HG03432 (cell line): ENCODE data around the gene MAMLD1.

Experiments
- ATAC-seq: cut with Tn5 transposase; IDR thresholded peaks from one replicate; pipeline ENCODE4 v1.9.1; 2021; ENCODE audit warnings: mild to moderate bottlenecking, moderate library complexity; ENCODE audit not compliant: unreplicated experiment

The MAMLD1 gene

DNA sequence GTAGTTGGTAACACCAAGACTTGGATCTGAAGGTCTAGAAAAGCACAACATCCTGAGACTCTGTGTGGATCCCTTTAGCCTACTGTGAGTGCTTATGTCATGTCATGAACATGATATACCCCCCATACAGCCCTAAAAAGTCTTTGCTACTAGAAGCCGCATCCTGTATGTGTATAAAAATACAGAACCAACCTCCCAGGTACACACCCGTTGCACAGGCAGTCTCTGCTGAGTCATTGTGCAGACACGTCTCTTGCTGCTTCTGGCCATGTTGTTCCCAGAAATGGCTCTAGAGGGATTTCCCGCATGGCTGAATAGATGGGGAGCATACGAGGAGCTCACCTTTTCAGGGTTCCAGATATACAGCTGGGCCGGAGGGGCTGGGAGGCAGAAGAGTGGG is 93.3 kb downstream of the MAMLD1 start:
- no peak for ATAC-seq

DNA sequence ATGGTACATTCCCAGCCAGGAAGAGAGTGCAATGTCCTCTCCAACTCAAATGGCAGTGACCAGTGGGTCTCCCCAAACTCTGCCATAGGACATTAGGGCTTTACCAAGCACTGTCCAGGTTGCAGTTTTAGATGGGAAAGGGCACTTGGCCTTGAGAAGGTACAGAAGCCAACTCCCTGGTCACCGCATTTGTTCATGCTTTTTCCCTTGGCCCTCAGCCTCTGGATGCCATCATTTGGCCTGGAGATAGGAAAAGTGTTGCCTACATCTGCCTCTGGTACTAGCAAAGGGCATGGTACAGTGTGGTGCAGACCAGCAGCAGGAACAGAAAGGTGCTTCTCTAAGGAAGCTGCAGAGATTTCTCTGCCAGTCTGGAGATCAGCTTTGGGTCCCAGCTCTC is 93.8 kb downstream of the MAMLD1 start:
- ATAC-seq = no peak

DNA sequence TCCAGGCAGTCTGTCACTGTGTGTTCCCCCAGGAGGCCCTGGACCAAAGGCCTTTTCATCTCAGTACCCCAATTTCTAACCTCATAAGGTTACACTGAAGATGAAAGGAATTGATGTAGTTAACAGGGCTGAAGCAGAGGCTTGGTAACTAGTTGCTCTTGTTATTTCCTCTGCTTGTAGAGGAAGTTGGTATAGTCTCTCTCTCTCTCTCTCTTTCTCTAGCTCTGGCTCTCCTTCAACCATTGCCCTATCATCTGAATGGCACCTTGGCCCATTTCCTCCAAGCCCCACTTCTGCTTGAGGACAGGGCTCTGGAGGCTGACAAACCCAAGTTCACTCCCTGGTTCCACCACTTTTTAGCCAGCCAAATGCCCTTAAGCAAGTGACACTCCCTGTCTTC is 96.1 kb downstream of the MAMLD1 start:
- ATAC-seq = no peak

DNA sequence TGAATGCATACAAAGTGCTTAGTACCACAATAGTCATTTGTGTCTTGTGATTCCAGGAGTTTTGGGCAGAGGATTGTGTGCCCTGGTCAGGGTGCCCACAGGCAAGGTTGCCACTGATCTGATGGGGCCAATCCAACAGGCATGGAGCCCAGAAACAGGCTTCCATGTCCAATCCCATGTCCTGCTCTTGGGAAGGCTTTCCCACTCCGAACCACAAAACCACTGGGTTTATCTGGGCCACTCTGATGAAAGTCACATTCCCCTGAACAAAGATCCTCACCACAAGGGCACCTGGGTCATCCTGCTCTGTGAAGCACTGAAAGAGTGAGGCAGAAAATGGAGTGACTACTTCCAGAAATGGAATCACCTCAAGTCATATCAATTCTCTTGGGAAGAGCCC is 96.9 kb downstream of the MAMLD1 start:
- ATAC-seq = no peak

DNA sequence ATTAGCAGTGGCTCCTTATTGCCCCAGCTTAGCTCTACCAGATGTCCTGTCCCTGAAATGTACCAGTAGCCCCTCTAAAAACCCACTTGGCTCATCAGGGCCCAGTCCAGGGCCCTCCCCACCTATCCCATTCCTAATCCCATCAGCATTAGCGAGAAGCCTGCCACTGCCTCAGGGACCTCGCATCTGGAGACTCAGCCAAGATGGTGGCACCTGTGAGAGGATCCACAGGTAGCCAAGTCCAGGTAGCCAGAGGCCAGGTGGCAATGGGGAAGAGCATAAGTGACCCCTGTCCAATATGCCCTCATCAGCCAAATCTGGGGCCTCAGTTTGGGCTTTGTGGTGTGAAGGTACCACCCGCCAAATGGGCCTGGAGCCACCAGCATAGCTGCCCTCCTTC is 97.7 kb downstream of the MAMLD1 start:
- no peak for ATAC-seq

DNA sequence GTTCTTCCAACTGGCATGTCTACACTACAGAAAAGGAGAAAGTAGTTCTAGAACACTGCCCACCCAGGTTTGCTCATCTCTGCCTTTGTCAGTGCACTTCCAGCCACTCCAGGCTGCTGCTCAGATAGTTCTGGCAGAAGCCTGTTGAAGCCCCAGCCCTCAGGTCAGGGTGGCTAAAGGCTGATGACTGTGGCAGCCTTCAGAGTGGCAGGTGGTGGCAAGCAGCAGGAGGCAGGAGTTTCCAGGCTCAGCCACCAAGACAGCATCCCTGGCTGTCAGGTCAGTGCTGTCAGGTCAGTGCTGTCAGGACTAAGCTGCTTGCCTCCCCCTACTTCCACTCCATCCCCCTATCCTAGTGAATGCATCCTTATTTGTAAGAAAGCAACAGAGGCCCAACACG is 100.4 kb downstream of the MAMLD1 start:
- ATAC-seq = no peak

DNA sequence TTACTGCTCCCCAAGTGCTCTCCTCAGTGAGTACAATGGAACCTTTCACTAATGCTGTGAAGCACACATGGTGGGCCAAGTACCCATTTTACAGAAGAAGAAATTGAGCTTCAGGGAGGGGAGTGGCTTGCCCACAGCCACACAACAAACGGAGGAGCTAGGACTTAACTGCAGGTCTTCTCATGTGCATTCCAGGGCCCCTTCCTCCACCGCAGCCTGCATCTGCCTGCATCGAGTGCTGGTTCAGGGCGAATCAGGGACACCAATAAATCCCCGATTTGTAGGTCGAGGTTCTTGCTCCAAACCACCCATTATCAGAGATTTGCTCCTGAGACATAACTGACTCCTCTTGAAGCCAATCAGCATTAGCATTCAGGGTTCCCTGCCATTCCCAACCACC is 100.9 kb downstream of the MAMLD1 start:
- ATAC-seq = no peak

DNA sequence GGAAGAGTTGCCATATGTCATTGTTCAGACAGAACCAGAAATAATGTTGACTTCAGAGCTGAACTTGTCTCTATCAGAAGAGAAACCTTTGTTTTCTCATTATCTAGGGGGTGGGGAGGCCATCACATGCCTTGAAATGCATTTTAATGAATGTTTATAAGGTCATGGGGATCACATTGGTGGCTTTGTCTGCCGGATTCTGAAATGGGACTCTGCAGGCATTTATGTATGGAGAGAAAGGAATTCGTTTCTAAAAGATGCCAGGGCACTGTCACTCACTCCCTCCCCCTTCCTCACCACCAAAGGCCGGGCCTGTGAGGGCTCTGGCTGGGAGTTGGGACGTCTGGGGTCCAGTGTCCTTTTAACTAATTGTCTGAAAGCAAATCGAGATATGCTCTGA is 102.2 kb downstream of the MAMLD1 start:
- no peak for ATAC-seq

DNA sequence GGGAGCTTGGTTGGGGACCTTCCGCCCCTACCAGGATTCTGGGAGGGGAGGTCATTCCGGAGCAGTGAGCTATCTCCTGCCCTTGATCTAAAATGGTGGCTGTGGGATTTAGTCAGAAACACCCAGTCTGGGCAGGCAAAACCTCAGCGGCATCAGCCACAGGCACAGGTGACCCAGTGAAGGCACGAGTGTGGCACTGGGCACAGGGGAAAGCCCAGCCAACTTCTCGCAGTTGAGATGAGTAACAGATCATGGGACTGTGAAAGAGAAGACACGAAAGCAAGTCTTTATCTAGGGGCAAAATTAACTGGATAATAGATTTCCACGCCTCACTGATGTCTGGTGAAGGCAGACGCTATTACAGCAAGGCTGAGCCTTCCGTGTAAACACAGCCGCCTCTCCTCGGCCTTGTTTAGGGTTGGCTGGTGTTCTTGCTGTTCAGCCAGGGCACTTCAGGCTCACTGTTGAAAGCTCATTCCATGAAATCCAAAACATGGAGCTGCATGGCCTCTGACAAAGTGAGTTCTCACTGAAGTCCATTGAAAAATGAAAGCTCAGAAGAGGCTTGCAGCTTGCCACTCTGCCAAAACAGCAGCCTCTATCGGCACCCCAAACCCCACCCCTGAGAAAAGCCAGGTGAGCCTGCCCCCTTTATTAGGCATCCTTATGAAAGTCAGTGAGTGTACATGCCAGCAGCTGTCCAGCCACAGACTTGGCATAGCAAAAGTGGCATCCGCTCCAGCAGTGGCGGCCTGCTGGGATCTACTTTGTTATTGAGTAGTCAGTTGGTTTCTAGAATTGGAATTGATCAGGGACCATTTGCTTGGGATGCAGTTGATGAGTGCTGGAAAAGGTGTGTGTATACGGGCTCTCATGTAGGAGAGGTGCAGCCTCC is 103.0 kb downstream of the MAMLD1 start:
- no peak for ATAC-seq

DNA sequence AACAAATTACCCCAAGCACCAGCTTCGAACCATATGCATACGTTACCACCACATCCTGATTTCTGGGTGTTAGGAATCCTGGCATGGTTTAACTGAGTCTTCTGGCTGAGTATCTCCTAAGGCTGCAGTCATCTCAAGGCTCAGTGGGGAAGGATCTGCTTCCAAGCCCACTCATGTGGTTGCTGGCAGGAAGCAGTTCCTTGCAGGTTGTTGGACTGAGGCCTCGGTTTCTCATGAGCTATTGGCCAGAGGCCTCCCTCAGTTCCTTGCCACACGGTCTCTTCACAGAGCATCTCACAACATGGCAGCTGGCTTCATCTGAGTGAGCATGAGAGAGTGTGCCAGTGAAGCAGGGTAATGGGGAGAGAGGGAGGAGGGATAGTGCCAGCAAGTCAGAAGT is 109.2 kb downstream of the MAMLD1 start:
- no peak for ATAC-seq

DNA sequence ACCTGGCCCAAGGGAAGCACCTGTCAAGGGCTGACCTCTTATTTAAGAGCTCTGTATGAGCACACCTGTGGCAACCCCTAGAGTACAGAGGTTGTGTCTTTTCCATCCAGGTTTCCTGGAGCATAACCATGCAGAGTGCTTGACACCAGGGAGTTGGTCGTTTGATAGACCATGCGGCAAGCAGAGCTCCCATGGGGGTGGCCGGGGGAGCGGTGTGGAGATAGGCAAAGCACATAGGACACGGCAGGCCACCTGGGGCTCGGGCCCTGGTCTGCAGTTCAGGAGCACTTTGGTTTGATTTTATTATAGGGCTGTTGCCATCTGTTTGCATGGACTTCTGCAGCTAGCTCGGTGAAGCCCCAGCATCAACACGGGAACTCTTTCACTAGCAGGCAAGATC is 110.3 kb downstream of the MAMLD1 start:
- no peak for ATAC-seq

DNA sequence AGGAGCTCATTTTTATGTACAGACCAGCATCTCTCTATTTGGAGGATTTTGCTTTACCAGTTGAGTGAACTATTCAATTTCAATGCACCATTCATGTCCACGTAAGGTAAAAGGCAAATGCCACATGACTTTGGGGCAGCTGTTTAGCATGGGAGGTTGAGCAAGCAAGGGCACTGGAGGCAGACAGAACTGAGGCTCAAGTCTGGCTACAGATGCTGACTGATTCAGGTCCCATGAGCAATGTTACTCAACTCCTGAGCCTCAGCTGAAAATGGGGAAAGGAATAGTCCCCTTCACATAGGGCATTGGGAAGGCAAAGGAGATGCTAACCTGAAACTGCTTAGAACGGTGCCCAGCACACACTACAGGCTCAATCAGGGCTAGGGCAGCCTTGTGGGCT is 112.3 kb downstream of the MAMLD1 start:
- ATAC-seq = no peak

DNA sequence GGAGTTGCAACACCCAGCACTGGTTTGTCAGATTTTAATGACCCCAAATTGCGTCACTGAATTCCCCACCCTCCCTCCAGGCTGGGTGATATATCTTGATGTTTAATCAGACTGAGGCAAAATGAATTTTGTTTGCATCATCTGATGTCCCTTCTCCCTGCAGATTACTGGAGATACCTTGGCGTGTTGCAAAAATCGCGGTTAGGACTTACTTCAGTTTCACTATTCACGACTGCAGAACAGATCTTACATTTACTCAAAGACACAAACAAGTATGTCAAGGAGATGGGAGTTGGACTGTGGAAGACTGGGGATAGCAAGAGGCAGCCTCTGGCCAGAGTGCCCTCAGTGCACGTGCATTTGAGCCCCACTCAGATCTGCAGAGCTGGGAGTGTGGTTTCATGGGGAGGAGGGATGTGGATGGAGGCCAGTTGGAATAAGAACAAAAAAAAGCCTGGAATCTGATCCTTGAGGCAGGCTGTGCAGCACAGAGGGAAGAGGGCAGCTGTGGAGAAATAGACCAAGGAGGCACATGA is 113.1 kb downstream of the MAMLD1 start:
- ATAC-seq = no peak

DNA sequence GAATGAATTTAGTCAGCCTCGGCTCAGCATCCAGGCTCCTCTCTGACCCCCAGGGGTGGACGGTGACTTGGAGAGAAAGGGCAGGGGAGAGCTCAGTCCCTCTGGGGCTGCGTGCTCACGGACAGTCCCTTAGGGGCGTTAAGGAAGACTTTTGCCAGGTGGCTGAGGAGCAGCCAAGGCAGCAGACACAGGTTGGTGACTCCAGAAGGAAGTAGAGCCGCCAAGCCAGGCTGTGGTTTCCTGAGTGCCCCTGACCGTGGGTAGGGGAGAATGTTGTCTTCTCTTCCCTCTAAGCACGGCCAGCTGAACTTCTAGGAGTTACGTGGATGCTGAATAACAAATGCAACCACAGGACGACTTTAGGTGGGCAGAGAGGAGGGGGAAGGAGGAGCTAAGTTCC is 114.3 kb downstream of the MAMLD1 start:
- ATAC-seq = no peak

DNA sequence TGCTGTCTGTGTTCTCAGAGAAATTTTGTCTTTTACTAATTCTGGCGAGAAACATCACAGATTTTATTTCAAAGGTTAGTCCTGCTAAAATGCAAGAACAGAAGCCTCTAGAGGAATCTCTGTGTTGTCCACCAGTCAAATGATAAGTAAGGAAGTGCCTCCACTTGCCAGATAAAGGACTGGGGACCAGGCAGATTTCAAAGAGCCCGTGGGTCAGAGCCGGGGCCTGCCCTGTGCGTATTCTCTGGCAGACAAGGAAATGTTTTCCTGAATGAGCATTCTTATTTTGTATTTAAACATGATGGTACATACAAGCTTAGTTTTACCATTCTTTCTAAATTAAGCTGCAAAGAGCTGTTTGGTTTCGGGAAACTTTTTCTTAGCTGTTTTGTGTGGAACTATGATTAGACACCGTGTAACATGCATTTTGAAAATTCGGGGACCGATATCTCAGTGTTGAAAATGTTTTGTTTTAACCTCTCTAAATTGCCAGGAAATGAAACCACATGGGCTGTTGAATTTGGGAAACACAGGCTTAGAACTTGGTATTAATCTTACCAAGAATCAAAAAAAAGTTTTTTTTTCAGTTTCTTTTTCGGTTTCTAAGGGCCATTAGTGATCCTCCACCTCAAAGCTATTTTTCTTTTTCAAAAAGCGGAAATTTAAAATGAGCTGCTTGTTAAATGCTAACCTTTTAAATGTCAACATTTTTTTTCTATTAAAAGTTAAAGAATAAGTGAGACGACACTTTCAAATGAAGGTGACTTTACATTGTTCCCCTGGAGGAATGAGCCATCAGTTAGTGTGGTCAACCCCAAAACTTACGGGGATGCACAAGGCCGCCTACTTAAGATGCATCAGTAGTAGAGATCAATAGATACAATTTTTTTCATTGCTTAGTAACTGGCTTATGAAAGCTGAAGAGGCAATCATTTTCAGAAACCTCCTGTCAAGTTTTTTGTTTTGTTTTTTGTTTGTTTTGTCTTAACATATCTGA is 115.7 kb downstream of the MAMLD1 start:
- ATAC-seq = peak; percentile 66

DNA sequence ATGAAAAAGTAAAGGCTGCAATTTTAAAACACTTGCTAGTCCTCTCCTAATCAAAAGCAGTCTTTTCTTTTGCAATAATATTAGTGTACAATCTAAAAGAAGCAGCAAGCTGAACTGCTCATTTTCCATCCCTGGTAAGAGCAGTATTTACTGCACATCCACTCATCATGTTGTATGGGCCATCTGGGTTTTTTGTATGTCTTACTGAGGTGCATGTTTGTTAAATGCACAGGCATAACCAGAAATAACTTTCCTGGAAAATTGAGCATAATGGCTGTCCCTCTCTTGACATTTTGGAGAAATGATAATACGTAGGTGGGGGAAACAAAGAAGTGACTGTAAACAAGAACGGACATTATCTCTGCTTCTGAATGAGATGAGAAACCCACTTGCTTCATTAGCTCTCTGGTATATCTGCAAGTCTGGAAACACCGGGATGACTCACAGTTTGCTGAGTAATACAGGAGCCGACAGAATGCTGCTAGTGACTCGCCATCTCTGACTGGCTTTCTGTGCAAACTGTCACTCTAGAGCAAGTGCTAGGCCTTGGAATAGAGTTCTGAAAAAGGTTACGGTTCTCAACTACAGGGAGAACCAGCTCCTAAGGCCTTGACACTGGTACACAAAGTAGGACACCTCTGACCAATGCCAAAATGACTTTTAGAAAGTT is 119.6 kb downstream of the MAMLD1 start:
- peak; percentile 77 for ATAC-seq

DNA sequence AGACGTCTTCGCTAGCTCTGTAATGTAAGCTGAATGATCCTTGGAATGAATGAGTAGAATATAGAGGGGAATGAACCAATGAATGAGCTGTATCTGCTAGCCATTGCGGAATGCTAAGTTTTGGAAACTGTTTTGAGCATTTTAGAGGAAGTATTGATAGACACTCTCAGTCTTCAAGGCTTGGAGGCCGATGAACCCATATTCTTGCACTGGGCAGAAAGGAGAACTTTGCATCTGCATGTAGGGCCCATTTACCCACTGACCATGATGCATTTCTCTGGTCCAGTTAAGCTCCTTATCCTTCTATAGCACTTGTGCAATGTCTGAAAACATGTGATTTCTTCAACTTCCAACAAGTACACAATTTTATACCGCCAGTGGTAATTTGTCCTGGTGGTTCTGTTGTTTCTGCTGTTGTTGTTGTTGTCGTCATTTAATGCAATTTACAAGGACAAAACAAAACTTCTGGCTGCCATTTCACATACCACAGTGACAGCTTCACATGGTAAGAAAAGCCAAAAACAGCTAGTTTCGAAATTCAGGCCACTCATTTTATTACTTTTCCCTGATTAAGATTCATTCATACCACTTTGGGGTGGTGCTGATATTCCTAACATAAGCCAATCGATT is 120.4 kb downstream of the MAMLD1 start:
- no peak for ATAC-seq

DNA sequence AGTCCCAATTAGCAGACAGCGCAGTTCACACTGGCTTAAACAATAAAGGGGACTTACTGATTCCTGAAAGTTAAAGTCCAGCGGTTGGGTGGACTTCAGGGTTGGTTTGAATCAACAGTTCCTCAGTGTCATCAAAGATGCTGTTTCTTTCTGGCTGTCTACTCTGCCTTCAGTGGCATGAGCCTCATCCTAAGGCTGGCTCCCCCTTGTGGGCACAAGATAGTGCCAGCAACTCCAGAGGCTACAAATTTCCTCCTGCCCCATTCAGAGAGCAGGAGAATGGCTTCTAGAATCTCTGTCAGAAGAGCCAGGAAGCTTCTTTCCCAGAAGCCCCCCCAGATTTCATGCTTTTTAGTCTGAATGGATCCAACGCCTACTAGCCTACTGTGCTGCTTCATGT is 122.9 kb downstream of the MAMLD1 start:
- no peak for ATAC-seq

DNA sequence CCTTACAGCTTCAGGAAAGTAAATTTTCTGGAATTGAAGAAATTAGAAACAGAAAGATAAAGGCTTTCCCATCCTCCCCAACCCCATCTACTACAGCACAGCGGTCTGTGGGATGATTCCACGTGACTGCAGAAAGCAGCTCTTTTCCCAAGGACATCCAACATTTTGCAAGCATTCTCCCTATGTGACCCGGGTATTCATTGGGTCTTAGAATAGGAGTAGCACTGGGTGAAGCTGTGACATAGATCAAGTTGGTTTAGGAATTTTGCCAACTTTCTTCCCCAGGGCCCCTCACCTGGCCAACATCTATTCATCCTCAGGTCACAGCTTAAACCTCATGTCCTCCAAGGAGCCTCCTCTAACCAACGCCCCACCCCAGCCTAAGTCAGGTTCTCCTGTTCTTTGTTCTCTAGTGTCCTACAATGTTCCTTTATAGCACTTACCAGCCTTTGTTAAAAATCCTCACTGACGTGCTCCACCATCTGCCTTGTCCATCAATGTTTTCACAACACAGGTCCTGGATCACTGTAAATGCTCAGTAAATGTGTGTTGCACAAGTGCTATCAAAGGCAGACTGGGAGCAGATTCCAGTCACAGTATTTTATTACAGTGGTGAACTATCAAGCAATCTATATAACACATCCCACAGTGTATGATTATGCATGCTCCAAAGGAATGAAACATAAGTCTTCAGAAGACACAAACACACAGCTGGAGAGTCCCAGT is 124.4 kb downstream of the MAMLD1 start:
- ATAC-seq = no peak
